ENCODE results near the gene SCAF4.

SCAF4 gene

GRCh38 chr21:31755027-31755426, 23.1 kb upstream of the SCAF4 start:
- no peak for DNase-seq (ENCODE audit: low read depth)
- H3K4me3 ChIP-seq (ENCODE audit: control insufficient read depth, low read depth, low read length): no peak overlapping the region
- TF ChIP-seq CTCF (IDR thresholded peaks at IDR 0.05; ENCODE audit: control insufficient read depth, insufficient read depth, low read depth, low read length, missing control alignments): no peak

DNA sequence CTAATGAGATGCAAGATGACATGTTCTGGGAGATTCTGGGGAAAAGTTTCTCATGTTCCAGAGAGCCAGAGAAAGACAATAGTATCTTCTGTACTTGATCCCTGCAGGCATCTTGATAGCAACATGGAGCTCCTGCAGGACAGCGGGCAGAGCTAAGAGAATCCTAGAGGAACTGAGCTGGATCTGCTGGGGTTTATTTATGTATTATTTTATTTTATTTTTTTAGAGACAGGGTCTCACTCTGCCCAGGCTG, 22.7 kb upstream of the SCAF4 start:
- no peak for DNase-seq (ENCODE audit: low read depth)
- no peak for TF ChIP-seq CTCF (IDR thresholded peaks at IDR 0.05; ENCODE audit: control insufficient read depth, insufficient read depth, low read depth, low read length, missing control alignments)
- no peak overlapping the region for H3K4me3 ChIP-seq (ENCODE audit: control insufficient read depth, low read depth, low read length)

- no peak for TF ChIP-seq CTCF (IDR thresholded peaks at IDR 0.05; ENCODE audit: control insufficient read depth, insufficient read depth, low read depth, low read length, missing control alignments)
- DNase-seq (ENCODE audit: low read depth): no peak
- no peak overlapping the region for H3K4me3 ChIP-seq (ENCODE audit: control insufficient read depth, low read depth, low read length)
Observed at GRCh38 chr21:31753949-31754707, 22.2 kb upstream of the SCAF4 start.

DNA sequence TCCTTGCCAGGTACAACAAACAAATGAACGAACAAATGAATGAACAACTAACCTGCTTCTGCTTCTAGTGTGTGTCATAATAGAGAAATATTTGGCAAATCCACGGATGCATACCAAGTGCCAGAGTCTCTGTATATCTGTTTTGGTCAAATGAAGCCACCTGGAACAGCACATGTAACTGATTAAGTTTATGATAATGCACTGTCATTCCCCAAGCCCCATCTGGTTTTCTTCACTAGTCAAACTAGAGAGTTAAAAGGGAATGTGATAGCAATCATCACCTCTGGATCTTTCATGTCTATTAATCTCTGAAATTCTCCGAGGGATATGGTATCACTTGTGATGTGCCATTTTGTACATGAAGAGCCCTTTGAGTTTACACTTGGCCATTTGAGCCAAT, 21.0 kb upstream of the SCAF4 start:
- DNase-seq (ENCODE audit: low read depth): no peak
- no peak for TF ChIP-seq CTCF (IDR thresholded peaks at IDR 0.05; ENCODE audit: control insufficient read depth, insufficient read depth, low read depth, low read length, missing control alignments)
- H3K4me3 ChIP-seq (ENCODE audit: control insufficient read depth, low read depth, low read length): no peak overlapping the region

DNA sequence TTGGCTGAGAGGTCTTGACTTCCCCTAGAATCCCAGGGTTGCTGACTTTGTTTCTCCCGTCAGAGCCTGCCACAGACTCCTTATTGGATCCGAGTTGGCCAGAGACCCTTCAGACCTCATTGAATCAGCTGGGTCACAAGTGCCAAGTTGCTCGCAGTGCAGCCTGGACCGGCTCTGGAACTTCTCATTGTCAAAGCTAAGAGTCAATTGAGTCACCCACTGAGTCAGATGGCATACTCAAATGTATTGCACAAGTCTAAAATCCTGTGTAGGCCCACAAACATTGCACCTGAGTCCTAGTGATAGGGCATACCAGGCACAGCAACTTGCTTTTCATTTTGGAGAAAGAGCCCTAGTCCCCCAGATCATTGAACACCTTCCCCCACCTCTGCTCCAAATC, 20.4 kb upstream of the SCAF4 start:
- no peak overlapping the region for H3K4me3 ChIP-seq (ENCODE audit: control insufficient read depth, low read depth, low read length)
- TF ChIP-seq CTCF (IDR thresholded peaks at IDR 0.05; ENCODE audit: control insufficient read depth, insufficient read depth, low read depth, low read length, missing control alignments): no peak
- DNase-seq (ENCODE audit: low read depth): no peak

DNA sequence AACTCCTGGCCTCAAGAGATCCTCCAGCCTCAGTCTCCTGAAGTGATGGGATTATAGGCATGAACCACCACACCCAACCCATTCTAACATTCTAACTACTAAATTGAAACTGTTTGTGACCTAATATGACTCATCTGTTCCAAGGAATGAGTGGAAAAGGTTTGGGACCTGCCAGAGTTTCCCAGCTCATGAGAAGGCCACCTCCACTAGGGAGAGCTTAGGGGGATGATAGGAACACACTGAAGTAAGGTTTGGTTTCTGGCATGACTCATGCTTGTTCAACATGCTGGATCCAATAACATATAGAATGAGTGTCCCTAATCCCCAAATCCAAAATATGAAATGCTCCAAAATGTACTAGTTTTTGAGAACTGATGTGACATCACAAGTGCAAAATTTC, 18.9 kb upstream of the SCAF4 start:
- TF ChIP-seq CTCF (IDR thresholded peaks at IDR 0.05; ENCODE audit: control insufficient read depth, insufficient read depth, low read depth, low read length, missing control alignments): no peak
- DNase-seq (ENCODE audit: low read depth): no peak
- H3K4me3 ChIP-seq (ENCODE audit: control insufficient read depth, low read depth, low read length): no peak overlapping the region

All from AG09309 (cell line).